ENCODE measurements around the gene GLDN.

- TF ChIP-seq EZH2 (IDR thresholded peaks at IDR 0.05; ENCODE audit: insufficient read depth, poor library complexity, severe bottlenecking) (no peak), EZH2phosphoT487 (IDR thresholded peaks at IDR 0.05; ENCODE audit: insufficient read depth, low read depth) (0 out of 2 replicates have a peak, but pooled peaks have one; percentile 36)
Observed at GRCh38 chr15:51377038-51377786, 35.8 kb downstream of the GLDN start.

All from GM23248 (cell line).